NCI-H2107 treated with DMSO at 0.1 percent for 48 hours (cell line): Measurements from ENCODE around the gene WDR46.
"Not testable (repeated sequence)": the region's sequence is repeated elsewhere in the genome, so short reads cannot be mapped to it uniquely, and the experiment has no call there.

ENCODE experiments used
- DNase-seq: peaks from one replicate; lab custom pipeline; 2025; ENCODE audit not compliant: unreplicated experiment; lab: John Stamatoyannopoulos, UW

WDR46 gene

GRCh38 chr6:33271468-33272274, 17.4 kb downstream of the WDR46 start, which contains the start of the genes RPS18 and VPS52:
Gene RPS18 (plus strand): TSS chr6:33272075. CDS start chr6:33272120, 45 bp downstream.
Gene VPS52 (minus strand): TSS chr6:33271876. CDS start chr6:33271675, 201 bp downstream.
- peak; percentile 92 for DNase-seq

DNA sequence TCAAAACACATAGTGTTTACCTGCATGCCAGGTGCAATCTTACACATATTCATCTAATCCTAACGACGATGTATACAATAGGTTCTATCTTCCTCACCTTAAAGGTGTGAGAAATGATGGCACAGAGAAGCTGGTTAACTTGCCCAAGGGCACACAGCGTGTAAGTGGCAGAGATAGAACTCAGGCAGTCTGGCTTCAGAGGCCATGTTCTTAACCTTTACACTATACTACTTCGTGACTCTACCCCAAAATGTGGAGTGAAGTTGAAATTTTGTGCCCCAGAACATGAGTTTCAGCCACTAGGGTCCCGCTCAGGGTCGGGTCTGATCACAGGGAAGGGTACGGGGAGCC, 17.9 kb downstream of the WDR46 start:
- no peak for DNase-seq

GRCh38 chr6:33264015-33264414, 25.0 kb downstream of the WDR46 start:
- DNase-seq, result no peak

DNA sequence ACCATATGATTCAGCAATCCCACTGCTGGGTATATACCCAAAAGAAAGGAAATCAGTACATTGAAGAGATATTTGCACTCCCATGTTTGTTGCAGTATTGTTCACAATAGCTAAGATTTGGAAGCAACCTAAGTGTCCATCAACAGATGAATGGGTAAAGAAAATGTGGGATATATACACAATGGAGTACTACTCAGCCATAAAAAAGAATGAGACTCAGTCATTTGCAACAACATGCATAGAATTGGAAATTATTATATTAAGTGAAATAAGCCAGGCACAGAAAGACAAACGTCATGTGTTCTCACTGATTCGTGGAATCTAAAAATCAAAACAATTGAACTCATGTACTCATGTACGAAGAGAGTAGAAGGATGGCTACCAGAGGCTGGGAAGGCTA, 26.5 kb downstream of the WDR46 start:
- not testable (repeated sequence) for DNase-seq

- DNase-seq, result no peak
Measured at GRCh38 chr6:33259032-33259431, 30.0 kb downstream of the WDR46 start.

- DNase-seq, result no peak
Measured at GRCh38 chr6:33254591-33254990, 34.4 kb downstream of the WDR46 start.

GRCh38 chr6:33252759-33253158, 36.3 kb downstream of the WDR46 start:
- DNase-seq, result no peak

GRCh38 chr6:33251395-33252012, 37.5 kb downstream of the WDR46 start:
- DNase-seq, result no peak

- no peak for DNase-seq
Measured at GRCh38 chr6:33250731-33251130, 38.3 kb downstream of the WDR46 start.

GRCh38 chr6:33249732-33250630, 39.1 kb downstream of the WDR46 start:
- DNase-seq, result no peak

DNA sequence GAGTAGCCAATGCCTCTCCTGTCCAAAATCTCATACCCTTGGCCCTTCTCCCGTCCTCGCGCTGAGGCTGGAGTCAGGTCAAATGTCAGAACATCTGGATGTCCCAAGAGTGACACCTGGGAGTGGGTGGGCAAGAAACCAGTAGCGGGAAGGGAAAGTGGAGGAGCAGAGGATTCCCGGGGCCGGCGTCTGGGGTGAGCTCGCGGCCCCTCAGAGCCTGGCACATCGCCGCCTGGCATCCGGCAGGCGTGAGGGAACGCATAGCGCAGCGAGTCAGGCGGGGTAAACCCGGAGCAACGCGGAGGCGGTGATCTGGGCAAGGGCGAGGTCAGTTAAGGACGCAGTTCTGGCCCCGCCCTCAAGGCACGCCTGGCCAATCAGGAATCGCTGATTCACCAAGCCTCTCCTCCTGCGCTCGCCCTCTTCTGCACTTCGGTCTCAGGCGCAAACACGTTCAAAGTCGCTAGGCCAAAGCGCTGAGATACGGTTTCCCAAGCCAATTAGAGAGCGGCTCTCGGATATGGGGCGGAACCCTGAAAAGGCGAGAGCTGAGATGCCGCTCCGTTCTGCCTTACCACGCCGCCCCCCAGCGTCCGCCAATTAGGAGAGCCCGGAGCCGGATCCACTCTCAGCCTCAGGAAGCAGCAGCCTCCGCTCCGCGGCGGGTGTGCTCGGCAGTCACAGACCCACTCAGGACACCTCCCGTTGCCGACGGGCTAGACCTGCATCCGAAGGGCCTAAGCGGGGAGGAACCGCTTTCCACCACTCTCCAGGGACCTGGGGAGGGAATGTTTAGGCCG, 39.9 kb downstream of the WDR46 start:
- peak; percentile 88 for DNase-seq

- no peak for DNase-seq
Measured at GRCh38 chr6:33248643-33248931, 40.5 kb downstream of the WDR46 start.

DNA sequence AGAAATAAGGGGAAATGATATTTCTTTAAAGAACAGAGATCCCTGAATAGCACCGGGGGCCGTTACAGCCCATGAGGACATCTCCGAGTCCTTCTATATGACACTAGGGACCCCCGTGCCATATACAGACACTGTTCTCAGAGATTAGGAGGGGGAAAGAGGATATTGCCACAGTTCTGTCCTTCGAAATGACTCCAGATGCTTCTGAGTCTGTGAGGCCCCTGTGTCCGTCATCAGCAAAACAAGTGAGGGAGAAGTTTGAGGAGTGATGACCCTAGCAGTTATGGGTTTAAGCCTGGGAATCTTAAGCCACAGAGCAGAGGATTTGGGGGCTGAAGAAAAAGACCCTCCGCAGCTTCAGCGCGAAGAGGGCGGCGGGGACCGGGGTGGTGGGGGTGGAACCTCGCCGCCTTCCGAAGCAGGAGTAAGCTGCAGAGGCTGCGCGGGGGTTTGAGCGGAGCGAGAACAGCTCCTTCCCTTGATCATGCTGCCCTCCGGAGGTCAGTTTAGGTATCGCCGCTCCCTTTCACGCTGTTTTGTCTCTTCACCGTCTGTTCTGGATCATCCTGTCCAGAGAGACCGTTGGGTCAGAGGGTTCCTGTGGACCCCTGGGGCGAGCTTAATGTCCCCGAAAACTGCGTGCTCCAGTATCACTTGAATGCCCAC, 40.9 kb downstream of the WDR46 start:
- DNase-seq, result peak; percentile 63

- DNase-seq, result no peak
Measured at GRCh38 chr6:33243476-33243875, 45.6 kb downstream of the WDR46 start.

- DNase-seq, result no peak
Measured at GRCh38 chr6:33241968-33242367, 47.1 kb downstream of the WDR46 start.

DNA sequence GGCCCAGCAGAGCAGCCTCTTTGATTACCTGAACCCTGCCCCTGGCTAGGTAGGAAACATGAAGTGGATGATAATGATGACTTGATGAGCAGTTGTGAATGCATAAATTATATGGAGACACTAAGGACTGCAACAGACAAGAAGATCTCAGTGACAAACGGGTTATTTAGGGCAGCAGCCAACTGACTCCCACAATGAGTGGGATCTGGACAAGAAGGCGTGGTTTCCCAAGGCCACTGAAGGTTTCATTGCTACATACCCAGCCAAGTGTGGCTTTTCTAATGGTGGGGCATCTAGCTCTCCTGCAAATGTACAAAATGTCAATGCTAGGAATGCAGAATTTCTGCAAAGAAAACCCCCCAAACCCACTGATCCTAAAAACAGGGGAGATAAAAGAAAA, 51.3 kb downstream of the WDR46 start:
- DNase-seq, result no peak

GRCh38 chr6:33236852-33237251, 52.2 kb downstream of the WDR46 start:
- DNase-seq, result no peak

DNA sequence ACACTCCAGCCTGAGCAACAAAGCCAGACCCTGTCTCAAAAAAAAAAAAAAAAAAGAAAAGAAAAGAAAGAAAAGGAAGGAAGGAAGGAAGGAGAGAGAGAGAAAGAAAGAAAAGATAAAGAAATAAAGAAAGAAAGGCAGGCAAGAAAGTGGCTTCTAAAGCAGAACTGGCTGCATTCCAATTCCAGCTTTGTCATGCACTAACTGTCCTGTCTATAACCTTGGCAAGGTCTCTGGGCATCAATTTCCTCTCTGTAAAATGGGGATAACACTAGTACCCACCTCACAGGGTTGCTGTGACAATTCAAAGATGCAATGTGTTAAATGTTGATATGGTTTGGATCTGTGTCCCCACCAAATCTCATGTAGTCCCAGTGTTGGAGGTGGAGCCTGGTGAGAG, 52.7 kb downstream of the WDR46 start:
- DNase-seq, result no peak

GRCh38 chr6:33235221-33235634, 53.8 kb downstream of the WDR46 start:
- peak; percentile 47 for DNase-seq
